Measurements from ENCODE around the gene PDGFC.

DNA sequence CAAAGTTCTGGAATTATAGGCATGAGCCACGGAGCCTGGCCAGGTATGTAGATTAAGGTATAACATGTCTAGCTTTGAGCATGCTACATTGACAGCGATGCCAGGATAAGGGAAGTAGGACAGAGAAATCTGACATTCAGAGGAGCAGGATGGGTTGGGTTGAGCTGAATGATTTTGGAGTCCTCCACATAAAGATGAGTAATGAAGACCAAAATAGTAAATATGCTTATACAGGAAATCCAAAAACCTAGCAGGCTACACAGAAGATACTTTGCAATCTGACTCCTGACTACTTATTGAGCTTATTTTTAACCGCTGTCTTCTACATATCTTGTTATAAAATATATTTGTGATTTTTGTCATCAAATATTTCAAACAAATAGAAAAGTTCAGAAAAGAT is 69.7 kb downstream of the PDGFC start:
- TF ChIP-seq, protein P1, sequence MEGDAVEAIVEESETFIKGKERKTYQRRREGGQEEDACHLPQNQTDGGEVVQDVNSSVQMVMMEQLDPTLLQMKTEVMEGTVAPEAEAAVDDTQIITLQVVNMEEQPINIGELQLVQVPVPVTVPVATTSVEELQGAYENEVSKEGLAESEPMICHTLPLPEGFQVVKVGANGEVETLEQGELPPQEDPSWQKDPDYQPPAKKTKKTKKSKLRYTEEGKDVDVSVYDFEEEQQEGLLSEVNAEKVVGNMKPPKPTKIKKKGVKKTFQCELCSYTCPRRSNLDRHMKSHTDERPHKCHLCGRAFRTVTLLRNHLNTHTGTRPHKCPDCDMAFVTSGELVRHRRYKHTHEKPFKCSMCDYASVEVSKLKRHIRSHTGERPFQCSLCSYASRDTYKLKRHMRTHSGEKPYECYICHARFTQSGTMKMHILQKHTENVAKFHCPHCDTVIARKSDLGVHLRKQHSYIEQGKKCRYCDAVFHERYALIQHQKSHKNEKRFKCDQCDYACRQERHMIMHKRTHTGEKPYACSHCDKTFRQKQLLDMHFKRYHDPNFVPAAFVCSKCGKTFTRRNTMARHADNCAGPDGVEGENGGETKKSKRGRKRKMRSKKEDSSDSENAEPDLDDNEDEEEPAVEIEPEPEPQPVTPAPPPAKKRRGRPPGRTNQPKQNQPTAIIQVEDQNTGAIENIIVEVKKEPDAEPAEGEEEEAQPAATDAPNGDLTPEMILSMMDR (IDR thresholded peaks at IDR 0.05), result no peak
- TF ChIP-seq POLR2A (IDR thresholded peaks at IDR 0.05) (no peak), POLR2AphosphoS5 (IDR thresholded peaks at IDR 0.05) (no peak)

All from stomach (tissue), 4 donors.